HG02938 (cell line): ENCODE measurements around the gene CRAMP1.
"Not testable (repeated sequence)": the region's sequence is repeated elsewhere in the genome, so short reads cannot be mapped to it uniquely, and the experiment has no call there.

Source experiments
- ATAC-seq: cut with Tn5 transposase; IDR thresholded peaks from one replicate; pipeline ENCODE4 v1.9.1; 2021; ENCODE audit warnings: mild to moderate bottlenecking, moderate library complexity; ENCODE audit not compliant: unreplicated experiment

Gene CRAMP1

GRCh38 chr16:1612320-1613111 lies at the start of gene CRAMP1:
Gene CRAMP1, plus strand, starts transcription at chr16:1612360. Its CDS starts 2,280 bp downstream, at chr16:1614640.
- ATAC-seq = peak; percentile 7

DNA sequence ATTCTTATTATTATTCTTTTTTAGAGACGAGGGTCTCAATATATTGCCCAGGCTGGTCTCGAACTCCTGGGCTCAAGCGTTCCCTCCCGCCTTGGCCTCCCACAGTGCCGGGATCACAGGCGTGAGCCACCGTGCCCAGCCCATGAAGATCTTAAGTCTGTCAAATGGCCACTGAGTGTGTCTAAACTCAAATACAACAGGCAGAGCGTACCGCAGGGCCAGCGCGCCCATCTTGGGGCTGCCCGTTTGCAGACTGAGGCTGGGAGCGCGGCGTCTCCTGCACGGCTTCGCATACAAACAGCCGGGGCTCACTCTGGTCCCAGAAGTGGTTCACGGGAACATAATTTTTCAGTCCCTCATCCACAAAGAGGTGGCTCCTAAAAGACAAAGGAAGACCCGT lies 48.4 kb upstream of the CRAMP1 start:
- no peak for ATAC-seq

- no peak for ATAC-seq
Observed at GRCh38 chr16:1564325-1564724, 47.8 kb upstream of the CRAMP1 start.

- no peak for ATAC-seq
Observed at GRCh38 chr16:1565083-1565805, 46.9 kb upstream of the CRAMP1 start.

GRCh38 chr16:1567988-1568387 lies 44.2 kb upstream of the CRAMP1 start:
- ATAC-seq = no peak

DNA sequence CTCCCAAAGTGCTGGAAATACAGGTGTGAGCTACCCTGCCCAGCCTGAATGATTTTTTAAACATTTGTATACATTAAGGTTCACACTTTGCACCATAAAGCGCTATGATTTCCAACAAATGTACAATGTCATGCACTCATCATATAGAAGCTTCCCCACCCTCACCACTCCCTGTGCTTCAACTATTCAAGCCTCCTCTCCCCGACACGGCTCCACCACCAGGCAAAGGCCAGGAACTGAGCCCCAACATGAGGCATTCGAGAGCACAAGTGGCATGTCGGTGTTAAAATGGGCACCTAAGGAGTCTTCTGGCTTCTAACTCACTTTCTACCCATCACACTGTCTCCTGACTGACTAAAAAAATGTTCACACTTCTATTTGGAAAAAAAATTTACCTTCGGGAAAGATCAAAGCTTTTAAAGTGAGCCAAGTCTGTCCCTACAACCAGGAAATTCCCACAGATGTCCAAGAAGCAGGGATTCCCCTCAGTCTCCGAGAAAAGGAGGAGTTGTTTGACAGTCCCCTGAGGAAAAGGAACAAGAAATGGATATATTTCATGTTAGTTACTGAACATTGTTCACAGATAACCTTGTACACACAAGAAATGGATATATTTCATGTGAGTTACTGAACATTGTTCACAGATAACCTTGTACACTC lies 41.0 kb upstream of the CRAMP1 start:
- no peak for ATAC-seq

GRCh38 chr16:1572673-1573072 lies 39.5 kb upstream of the CRAMP1 start:
- ATAC-seq = no peak

DNA sequence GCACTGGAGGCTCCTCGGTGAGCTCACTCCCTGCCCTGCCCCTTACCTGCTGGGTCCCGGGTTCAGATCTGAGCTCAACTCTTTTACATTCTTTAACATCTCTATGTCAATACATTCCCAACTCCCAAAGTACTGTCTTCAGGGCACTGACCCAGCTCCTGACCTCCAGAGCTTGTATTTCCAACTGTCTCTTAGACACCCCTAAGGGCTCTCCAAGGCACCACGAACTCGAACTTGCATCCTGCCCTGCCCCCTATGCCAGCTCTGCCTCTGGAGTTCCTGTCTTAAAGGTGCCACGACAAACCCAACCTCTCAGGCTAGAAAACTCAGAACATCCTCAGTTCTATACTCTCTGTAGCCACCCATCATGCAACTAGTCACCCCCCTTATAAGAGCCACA lies 38.9 kb upstream of the CRAMP1 start:
- no peak for ATAC-seq

GRCh38 chr16:1575578-1575977 lies 36.6 kb upstream of the CRAMP1 start:
- no peak for ATAC-seq

DNA sequence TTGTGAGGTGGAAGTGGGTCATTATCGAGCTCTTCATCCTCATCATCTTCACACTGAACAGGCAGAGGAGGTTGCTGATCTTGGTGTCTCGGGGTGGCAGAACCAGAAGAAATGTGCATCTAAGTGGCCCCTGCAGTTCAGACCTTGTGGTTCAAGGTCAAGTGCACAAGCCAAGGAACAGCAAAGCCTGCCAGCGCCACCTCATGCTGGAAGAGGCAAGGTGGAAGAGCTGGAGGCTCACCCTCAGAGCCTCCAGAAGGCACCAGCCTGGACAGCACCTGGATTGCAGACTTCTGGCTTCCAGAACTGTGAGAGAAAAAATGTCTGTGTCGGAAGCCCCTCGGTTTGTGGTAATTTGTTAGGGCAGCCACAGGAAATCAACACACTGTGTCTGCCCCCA lies 32.9 kb upstream of the CRAMP1 start:
- no peak for ATAC-seq

- ATAC-seq = no peak
Observed at GRCh38 chr16:1580256-1580655, 31.9 kb upstream of the CRAMP1 start.

DNA sequence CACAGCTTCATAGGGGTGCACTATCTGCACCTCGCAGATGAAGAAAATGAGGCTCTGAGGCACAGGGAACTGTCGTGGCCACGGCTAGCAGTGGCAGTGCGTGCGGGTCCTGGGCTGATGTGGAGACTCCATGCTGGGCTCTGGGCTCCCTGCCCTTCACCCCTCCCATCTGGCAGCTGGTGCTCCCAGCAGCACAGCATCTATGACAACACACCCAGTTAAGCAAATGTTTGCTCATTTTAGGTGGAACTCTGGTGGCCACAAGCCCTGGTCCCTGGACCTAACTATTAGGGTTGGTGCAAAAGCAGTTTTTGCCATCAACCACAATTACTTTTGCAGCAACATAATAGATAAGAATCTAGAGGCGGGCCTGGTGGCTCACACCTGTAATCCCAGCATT lies 31.2 kb upstream of the CRAMP1 start:
- ATAC-seq = no peak

DNA sequence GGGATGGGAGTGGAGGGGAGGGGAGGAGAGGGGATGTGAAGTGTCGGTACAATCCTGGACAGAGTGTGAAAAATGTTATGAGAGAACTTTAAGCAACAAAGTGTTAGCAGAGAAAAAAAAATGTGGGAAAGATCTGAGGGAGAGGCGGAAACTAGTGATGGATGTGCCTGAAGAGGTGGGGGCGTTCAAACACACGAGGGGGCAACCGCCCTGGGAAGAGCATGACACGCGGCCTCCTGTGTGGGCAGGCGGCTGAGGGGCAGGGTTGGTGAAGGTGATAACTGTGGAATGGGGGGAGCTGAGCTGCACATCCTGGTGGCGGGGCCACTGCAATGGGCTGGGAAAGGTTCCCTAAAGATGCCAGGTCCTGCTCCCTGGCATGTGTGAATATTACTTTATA lies 30.4 kb upstream of the CRAMP1 start:
- ATAC-seq = no peak

- ATAC-seq = no peak
Observed at GRCh38 chr16:1583180-1583579, 29.0 kb upstream of the CRAMP1 start.

DNA sequence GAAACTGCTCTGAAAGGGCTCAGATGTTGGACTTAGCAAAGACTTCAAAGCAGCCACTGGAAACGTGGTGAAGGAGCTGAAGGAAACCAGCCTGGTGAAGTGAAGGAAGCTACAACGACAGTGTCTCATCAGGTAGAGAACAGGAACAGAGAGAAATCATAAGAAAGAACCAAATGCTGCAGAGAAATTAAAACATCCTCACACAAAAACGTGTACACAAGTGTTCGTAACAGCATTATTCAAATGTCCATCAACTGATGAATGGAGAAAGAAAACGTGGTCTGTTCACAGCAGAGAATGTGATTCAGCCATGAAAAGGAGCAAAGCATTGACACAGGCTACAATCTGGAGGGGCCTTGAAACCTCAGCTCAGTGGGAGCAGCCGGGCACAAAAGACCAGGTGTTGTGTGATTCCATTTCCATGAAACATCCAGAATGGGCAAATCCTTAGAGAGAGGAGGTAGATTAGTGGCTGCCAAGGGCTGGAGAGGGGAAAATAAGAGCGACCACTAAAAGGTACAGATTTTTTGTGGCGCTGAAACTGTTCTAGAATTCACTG lies 27.2 kb upstream of the CRAMP1 start:
- no peak for ATAC-seq

- ATAC-seq = no peak
Observed at GRCh38 chr16:1590366-1590765, 21.8 kb upstream of the CRAMP1 start.

GRCh38 chr16:1590930-1591705 lies 21.0 kb upstream of the CRAMP1 start:
- no peak for ATAC-seq

- no peak for ATAC-seq
Observed at GRCh38 chr16:1592446-1592845, 19.7 kb upstream of the CRAMP1 start.

DNA sequence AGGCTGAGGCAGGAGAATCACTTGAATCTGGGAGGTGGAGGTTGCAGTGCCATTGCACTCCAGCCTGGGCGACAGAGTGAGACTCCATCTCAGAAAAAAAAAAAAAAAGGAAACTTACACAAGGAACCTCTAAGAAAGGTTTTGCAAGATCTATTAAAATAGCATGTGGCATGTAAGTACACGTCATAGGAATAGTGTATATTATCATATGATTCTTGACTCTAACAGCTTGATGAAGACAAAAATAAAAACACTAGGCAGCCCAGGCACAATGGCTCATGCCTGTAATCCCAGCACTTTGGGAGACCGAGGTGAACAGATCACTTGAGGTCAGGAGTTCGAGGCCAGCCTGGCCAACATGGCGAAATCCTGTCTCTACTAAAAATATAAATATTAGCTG lies 16.6 kb upstream of the CRAMP1 start:
- not testable (repeated sequence) for ATAC-seq

- ATAC-seq = no peak
Observed at GRCh38 chr16:1596516-1596915, 15.6 kb upstream of the CRAMP1 start.

GRCh38 chr16:1597154-1597553 lies 15.0 kb upstream of the CRAMP1 start:
- no peak for ATAC-seq
